GM12892 (cell line): ENCODE measurements around the gene CD46.

Experiments
- DNase-seq: peaks from one replicate; pipeline ENCODE4 v3.0.0; 2011; ENCODE audit not compliant: insufficient read length
- FAIRE-seq: peaks from 2 replicates; lab custom pipeline; 2011; peaks lifted over from hg19 to GRCh38; lab: Jason Lieb, UNC
- POLR2A ChIP-seq: IDR thresholded peaks from 2 replicates; pipeline ENCODE4 v1.6.1; 2011; ENCODE audit warnings: low read depth, low read length, control low read depth
- POLR2AphosphoS5 ChIP-seq: IDR thresholded peaks from 2 replicates; pipeline ENCODE4 v1.6.1; 2011; ENCODE audit warnings: low read depth, low read length, control low read depth
- TAF1 ChIP-seq: IDR thresholded peaks from 2 replicates; pipeline ENCODE4 v1.6.1; 2011; ENCODE audit warnings: low read depth, mild to moderate bottlenecking, control low read depth, low read length, borderline replicate concordance

The CD46 gene

GRCh38 chr1:207811920-207812720 lies 60.3 kb downstream of the CD46 start:
- FAIRE-seq (peak; percentile 30), DNase-seq (no peak)
- TF ChIP-seq POLR2A (0 out of 2 replicates have a peak, but pooled peaks have one; percentile 34), POLR2AphosphoS5 (no peak; the same call in 1 of the 2 replicates)

DNA sequence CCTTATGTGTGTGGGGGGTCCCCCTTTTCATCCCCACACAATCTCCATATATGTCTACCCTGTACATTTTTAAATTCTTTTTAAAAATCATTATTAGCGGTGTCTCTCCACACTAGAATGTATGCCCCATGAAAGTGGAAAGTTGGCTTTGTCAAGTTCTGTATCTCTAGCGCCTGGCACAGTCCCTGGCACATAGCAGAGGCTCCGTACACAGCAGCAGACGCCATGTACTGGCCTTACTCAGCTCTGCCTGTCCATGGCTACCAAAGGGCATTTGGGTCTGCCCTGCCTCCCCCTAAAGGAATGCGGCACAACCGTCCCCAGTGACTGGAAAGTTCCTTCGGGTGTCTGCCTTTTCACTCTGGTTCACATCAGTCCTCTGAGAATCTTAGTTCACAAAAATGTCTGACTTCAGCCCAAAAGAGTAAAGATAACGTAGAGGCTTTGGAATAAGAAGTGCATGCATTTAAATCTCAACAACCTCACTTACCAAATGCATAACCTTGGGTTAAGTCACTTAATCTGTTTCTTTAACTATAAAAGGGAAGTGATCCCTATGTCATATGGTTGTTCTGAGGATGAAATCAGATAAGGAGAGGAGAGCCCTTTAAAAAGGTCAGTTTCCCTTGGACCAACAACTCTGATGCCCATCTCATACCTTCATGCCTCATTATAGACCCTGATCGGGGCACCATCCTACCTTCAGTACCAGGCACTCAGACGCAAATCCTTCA lies 61.1 kb downstream of the CD46 start:
- no peak for TF ChIP-seq POLR2A
- no peak for TF ChIP-seq TAF1
- TF ChIP-seq POLR2AphosphoS5 = no peak
- FAIRE-seq (no peak), DNase-seq (no peak)

DNA sequence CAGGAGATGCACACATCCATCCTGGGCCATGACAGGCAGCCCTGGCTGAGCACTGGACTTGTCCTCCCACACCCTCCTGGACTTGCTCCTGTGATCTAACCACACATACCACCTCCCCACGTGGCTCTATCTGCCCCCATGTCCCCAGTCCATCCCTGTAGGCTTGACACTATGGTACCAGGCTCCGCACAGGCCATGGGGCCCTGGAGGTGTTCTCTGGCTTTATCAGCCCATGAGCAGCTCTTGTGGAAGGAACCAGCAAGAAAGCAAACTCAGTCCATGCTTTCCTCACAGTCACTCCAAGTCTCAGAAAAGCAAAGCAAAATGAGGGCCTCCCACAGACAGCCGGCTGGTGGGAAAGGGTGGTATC lies 61.6 kb downstream of the CD46 start:
- DNase-seq = no peak
- TF ChIP-seq TAF1 = no peak
- TF ChIP-seq POLR2A = 0 out of 2 replicates have a peak, but pooled peaks have one; percentile 37
- no peak for TF ChIP-seq POLR2AphosphoS5
- FAIRE-seq = no peak

DNA sequence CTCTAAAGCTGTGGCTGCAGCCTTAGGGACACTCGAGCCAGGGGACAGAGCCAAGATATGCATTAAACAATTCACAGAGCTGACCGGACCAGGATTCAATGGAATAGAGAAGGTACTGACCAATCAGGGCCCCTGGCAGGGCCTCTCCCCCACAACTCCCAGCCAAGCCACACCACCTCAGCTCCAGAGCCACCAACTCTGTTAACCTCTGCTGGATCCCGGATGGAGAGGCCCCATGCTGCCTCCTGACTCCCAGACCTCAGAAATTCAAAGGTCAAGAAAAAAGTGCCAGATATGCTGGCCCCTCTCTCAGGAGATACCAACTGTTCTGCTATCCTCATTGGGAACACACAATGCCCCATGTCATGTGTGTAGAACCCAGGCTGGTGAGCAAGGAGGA lies 62.1 kb downstream of the CD46 start:
- DNase-seq (no peak), FAIRE-seq (no peak)
- TF ChIP-seq TAF1 (no peak), POLR2AphosphoS5 (no peak), POLR2A (no peak)

- TF ChIP-seq POLR2AphosphoS5 (no peak), POLR2A (no peak), TAF1 (no peak)
- DNase-seq = no peak
- no peak for FAIRE-seq
Measured at GRCh38 chr1:207814469-207814868, 62.6 kb downstream of the CD46 start.

DNA sequence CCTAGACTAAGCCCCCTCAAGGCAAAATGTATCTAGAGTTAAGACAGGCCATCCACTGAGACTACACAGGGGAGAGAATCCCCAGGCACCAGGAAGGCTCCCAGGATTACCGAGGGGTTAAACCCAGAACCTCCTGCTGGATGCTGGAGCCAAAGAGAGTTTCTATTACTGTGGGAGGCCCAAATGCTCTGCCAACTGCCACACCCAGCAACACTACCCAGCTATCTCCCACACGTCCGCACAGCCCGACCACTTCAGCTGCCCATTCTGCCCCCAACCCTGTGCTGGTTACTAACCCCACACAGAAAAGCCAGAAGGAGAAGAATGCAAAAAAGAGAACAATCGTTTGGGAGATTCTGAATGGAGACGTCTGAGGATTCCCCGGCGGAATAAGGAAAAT lies 63.6 kb downstream of the CD46 start:
- no peak for DNase-seq
- TF ChIP-seq POLR2AphosphoS5 (no peak), TAF1 (no peak), POLR2A (no peak)
- FAIRE-seq = no peak

DNA sequence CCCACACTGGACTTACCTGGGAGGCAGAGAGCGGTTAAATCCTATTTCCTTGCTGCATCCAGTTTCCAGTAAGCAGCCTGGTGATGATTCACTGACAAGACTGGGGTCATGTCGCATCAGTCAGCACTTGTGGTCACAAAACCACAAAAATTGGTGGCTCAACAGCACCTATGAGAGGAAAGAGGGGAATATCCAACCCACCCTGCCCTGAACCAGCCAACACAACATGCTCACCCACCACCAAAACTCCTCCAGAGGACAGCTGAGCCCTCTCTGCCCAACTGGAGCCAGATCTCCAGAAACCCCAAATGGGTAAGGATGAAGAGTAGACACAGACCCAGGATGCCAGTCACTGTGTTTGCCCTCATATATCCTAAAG lies 64.0 kb downstream of the CD46 start:
- no peak for DNase-seq
- FAIRE-seq = no peak
- TF ChIP-seq POLR2AphosphoS5 = no peak
- no peak for TF ChIP-seq POLR2A
- no peak for TF ChIP-seq TAF1

GRCh38 chr1:207817166-207817565 lies 65.3 kb downstream of the CD46 start:
- TF ChIP-seq POLR2A (no peak), POLR2AphosphoS5 (no peak)
- FAIRE-seq = no peak

GRCh38 chr1:207817778-207818751 lies 66.2 kb downstream of the CD46 start:
- FAIRE-seq (no peak), DNase-seq (no peak)
- TF ChIP-seq TAF1 (no peak), POLR2AphosphoS5 (no peak), POLR2A (no peak)

More at GRCh38 chr1:207817166-207817565, 65.3 kb downstream of the CD46 start:
- no peak for DNase-seq

DNA sequence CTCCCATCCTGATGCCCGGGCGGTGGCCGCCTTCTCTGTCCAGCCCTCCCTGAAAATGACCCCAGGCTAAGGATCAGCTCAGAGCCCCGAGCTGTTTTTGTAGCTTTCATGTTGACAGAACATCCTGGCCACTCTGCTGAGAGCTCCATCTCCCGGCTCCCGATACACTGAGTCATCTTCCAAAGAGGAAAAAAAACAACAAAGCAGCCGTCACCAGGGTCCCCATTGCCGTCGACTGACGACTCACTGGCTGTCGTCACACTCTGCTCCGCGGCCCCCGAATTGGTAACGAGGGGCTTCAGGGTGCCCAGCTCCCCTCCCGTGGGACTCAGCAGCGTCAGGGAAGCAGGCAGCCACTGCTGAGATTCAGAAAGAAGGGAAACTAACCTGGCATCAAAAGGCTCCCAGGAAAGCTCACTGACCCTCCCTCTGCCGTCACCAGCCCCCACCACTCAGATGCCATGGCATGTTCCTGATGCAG lies 67.2 kb downstream of the CD46 start:
- TF ChIP-seq POLR2AphosphoS5 = no peak
- no peak for TF ChIP-seq POLR2A
- no peak for TF ChIP-seq TAF1
- FAIRE-seq (no peak), DNase-seq (no peak)
